Measurements from ENCODE around the gene HEMGN.
"Not testable (repeated sequence)": the region's sequence is repeated elsewhere in the genome, so short reads cannot be mapped to it uniquely, and the experiment has no call there.

Gene HEMGN

DNA sequence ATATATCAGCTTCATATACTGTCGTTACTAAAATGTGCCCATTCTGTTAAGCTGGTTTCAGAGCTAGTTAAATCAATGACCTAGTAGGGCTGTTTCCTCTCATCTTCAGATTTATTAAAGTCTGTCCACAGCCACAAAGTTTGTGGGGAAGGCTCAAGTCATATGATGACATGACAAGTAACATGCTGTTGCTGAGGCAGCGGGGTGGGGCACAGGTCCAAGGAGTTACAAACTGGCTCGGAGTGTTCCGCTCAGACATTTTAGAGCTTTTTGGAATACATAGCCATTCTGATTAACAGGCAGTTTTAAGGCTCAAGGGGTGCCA, 42.5 kb upstream of the HEMGN start:
- H3K4me3 ChIP-seq (ENCODE audit: low read length) = no peak overlapping the region
- DNase-seq (ENCODE audit: low read depth, low spot score) = no peak
- no peak overlapping the region for H3K27ac ChIP-seq (ENCODE audit: low read length)
- H3K9me3 ChIP-seq (ENCODE audit: control insufficient read depth, insufficient read depth, low read length) = no peaks in the 10 kb centered on the region
- no peaks in the 10 kb centered on the region for H3K36me3 ChIP-seq (ENCODE audit: control insufficient read depth, insufficient read depth, low read length)
- WGBS (ENCODE audit: insufficient coverage, insufficient read length) = no CpG with 5 or more reads among the region's 4 CpGs
- H3K27me3 ChIP-seq (ENCODE audit: control insufficient read depth, insufficient read depth, low read length) = peaks cover 41% of the 10 kb centered on the region
- no peaks in the 10 kb centered on the region for H3K4me1 ChIP-seq (ENCODE audit: control insufficient read depth, insufficient read depth, low read length)

DNA sequence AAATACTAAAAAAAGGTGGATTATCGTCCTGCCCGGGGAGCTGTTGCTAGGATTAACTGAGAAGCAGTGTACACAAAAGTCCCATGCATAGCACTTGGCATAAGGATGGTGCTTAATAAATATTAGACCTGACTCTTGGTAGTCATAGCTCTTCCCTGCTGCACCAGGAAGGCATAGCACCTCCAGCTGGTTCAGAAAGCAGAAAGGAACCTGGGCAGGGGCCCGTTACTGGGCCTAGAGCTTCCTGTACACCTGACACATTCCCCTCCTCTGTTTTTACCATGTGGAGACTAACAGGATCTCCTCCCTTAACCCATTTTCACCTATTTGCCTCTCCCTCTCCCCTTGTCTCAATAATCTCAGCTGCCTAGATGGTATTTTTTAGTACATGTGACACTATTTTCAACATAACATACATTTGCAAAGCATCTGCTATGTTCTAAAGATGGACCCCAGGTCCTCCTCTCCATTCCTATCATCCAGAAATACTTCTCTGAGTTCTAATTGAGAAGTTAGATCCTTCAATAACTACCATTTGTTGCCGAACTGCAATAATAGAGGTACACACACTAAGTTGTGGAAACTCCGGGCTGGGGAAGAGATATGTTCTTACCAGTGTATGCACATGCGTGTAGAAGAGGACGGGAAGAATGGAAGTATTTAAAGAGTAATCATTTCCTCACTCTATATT, 42.0 kb upstream of the HEMGN start:
- H3K4me1 ChIP-seq (ENCODE audit: control insufficient read depth, insufficient read depth, low read length) = no peaks in the 10 kb centered on the region
- no peak for DNase-seq (ENCODE audit: low read depth, low spot score)
- peaks cover 38% of the 10 kb centered on the region for H3K27me3 ChIP-seq (ENCODE audit: control insufficient read depth, insufficient read depth, low read length)
- WGBS (ENCODE audit: insufficient coverage, insufficient read length) = no CpG with 5 or more reads among the region's 7 CpGs
- H3K36me3 ChIP-seq (ENCODE audit: control insufficient read depth, insufficient read depth, low read length) = no peaks in the 10 kb centered on the region
- H3K4me3 ChIP-seq (ENCODE audit: low read length) = no peak overlapping the region
- H3K9me3 ChIP-seq (ENCODE audit: control insufficient read depth, insufficient read depth, low read length) = no peaks in the 10 kb centered on the region
- no peak overlapping the region for H3K27ac ChIP-seq (ENCODE audit: low read length)

DNA sequence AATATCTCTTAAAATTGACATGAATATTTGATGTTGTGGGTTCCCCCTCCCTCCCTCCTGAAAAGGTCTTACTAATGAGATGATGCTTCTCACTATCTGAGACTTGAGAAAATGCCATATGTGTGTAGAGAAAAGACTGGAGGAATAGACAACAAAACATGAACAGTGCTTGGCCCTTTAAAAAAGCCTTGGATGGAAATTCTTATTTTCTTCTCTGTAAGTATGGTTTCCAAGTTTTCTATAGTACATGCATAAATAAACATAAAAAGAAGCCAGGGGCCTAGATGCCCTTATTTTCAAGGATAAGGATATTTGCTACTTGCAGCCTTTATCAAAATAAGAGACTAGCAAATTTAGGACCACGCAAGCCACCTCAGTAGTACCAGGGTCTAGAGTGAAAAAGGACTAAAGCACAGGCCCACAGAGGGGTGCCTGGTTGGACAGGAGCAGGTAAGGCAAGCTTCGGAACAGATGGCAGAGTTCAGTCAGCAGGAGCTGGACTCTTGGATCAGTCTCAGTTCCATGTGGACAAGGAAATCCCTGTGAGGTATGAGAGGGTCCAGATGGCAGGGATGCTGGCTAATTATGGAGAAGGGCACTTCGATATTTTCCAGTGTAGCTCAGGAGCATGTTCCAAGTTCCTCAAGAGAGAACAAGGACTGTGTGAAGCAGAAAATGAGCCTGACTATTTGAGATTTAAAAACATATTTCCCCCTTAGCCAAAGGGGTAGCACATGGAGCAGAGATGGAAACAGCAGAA, 40.6 kb upstream of the HEMGN start:
- WGBS (ENCODE audit: insufficient coverage, insufficient read length) = no CpG with 5 or more reads among the region's 3 CpGs
- H3K27ac ChIP-seq (ENCODE audit: low read length) = no peak overlapping the region
- DNase-seq (ENCODE audit: low read depth, low spot score) = no peak
- no peak overlapping the region for H3K4me3 ChIP-seq (ENCODE audit: low read length)
- H3K4me1 ChIP-seq (ENCODE audit: control insufficient read depth, insufficient read depth, low read length) = no peaks in the 10 kb centered on the region
- peaks cover 38% of the 10 kb centered on the region for H3K27me3 ChIP-seq (ENCODE audit: control insufficient read depth, insufficient read depth, low read length)
- no peaks in the 10 kb centered on the region for H3K9me3 ChIP-seq (ENCODE audit: control insufficient read depth, insufficient read depth, low read length)
- no peaks in the 10 kb centered on the region for H3K36me3 ChIP-seq (ENCODE audit: control insufficient read depth, insufficient read depth, low read length)

DNA sequence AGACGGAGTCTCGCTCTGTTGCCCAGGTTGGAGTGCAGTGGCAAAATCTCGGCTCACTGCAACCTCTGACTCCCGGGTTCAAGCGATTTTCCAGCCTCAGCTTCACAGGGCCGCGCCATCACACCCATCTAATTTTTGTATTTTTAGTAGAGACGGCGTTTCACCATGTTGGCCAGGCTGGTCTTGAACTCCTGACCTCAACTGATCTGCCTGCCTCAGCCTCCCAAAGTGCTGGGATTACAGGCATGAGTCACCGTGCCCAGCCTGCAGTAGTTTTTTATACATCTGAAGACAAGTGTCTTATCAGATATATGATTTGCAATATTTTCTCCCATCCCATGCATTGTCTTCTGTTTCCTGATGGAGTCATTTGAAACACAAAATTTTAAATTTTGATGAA, 38.7 kb upstream of the HEMGN start:
- not testable (repeated sequence) for H3K4me1 ChIP-seq (ENCODE audit: control insufficient read depth, insufficient read depth, low read length); H3K27ac ChIP-seq (ENCODE audit: low read length); H3K36me3 ChIP-seq (ENCODE audit: control insufficient read depth, insufficient read depth, low read length); DNase-seq (ENCODE audit: low read depth, low spot score); H3K9me3 ChIP-seq (ENCODE audit: control insufficient read depth, insufficient read depth, low read length); H3K4me3 ChIP-seq (ENCODE audit: low read length)
- no CpG with 5 or more reads among the region's 10 CpGs for whole genome bisulfite sequencing (ENCODE audit: insufficient coverage, insufficient read length)
- peaks cover 34% of the 10 kb centered on the region for H3K27me3 ChIP-seq (ENCODE audit: control insufficient read depth, insufficient read depth, low read length)

DNA sequence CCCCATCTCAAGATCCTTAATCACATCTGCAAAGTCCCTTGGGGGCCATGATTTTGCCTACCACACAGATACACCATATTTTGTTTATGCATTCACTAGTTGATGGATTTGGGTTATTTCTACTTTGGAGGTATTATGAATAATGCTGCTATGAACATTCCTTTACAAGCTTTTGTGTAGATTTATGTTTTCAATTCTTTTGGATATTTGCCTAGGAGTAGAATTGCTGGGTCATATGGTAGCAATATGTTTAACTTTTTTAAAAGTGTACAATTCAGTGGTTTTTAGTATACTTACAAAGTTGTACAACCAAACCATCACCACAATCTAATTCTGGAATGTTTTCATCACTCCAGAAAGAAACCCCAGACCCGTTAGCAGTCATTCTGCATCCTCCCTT, 37.4 kb upstream of the HEMGN start:
- Histone ChIP-seq H3K4me3 (ENCODE audit: low read length) (no peak overlapping the region), H3K9me3 (ENCODE audit: control insufficient read depth, insufficient read depth, low read length) (no peaks in the 10 kb centered on the region), H3K27me3 (ENCODE audit: control insufficient read depth, insufficient read depth, low read length) (peaks cover 21% of the 10 kb centered on the region), H3K4me1 (ENCODE audit: control insufficient read depth, insufficient read depth, low read length) (no peaks in the 10 kb centered on the region), H3K36me3 (ENCODE audit: control insufficient read depth, insufficient read depth, low read length) (no peaks in the 10 kb centered on the region), H3K27ac (ENCODE audit: low read length) (no peak overlapping the region)
- no CpG with 5 or more reads among the region's 1 CpG for WGBS (ENCODE audit: insufficient coverage, insufficient read length)
- DNase-seq (ENCODE audit: low read depth, low spot score) = no peak

DNA sequence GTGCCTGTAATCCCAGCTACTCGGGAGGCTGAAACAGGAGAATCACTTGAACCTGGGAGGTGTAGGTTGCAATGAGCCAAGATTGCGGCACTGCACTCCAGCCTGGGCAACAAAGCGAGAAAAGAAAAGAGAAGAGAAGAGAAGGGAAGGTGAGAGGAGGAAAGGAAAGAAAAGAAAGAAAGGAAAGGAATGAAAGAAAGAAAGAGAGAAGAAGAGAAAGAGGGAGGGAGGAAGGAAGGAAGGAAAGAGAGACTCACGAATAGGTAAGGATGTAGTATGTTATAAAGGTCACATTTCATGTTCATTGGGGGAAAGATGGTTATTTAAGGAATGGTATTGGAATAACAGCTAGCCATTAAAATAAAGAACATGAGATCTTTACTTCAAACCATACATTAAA, 34.8 kb upstream of the HEMGN start:
- H3K9me3 ChIP-seq (ENCODE audit: control insufficient read depth, insufficient read depth, low read length) = no peaks in the 10 kb centered on the region
- no peak overlapping the region for H3K27ac ChIP-seq (ENCODE audit: low read length)
- H3K36me3 ChIP-seq (ENCODE audit: control insufficient read depth, insufficient read depth, low read length) = no peaks in the 10 kb centered on the region
- H3K4me1 ChIP-seq (ENCODE audit: control insufficient read depth, insufficient read depth, low read length) = no peaks in the 10 kb centered on the region
- peaks cover 5% of the 10 kb centered on the region for H3K27me3 ChIP-seq (ENCODE audit: control insufficient read depth, insufficient read depth, low read length)
- no peak overlapping the region for H3K4me3 ChIP-seq (ENCODE audit: low read length)
- DNase-seq (ENCODE audit: low read depth, low spot score) = no peak
- 100% methylated on average over 1 of the region's 4 CpGs for WGBS (ENCODE audit: insufficient coverage, insufficient read length)

DNA sequence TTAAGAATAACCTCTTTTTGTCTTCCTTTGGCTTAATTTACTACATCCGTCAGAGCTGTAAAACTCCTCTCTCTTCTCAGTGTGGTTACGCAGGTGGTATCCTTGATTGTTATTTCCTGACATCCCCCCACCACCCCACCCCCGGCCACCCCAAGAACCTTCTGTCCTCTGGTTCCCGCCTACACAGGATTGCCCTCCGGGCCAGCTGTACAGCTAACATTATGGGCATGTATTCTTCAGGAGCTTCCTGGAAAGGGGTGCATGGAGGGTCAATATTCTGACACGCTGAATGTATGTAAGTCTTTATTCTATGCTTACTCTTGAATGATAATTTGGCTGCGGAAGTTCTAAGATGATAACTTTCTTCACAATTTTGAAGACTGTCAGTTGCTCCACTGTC, 32.2 kb upstream of the HEMGN start:
- no peak for DNase-seq (ENCODE audit: low read depth, low spot score)
- no CpG with 5 or more reads among the region's 7 CpGs for WGBS (ENCODE audit: insufficient coverage, insufficient read length)
- no peak overlapping the region for H3K4me3 ChIP-seq (ENCODE audit: low read length)

DNA sequence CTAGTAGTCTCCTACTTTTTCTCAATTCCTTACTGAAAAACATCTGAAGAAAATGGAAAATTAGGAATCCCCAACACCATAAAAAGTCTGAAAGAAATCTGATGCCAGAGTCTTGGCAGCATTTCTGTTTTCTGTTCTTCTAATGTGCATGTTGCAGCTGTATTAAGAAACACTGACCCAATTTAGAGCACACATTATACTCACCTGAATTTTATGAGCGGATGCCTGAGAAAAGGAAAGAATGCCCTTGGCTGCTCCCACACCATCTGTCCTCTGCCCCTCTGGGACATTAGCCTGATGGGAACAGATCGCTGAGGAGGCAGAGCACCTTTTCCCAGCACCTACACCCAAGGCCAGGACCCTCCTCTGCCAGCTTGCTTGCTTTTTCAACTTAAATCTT, 31.0 kb upstream of the HEMGN start:
- WGBS (ENCODE audit: insufficient coverage, insufficient read length) = no CpG with 5 or more reads among the region's 2 CpGs

More for the DNA sequence above, 32.2 kb upstream of the HEMGN start:
- H3K9me3 ChIP-seq (ENCODE audit: control insufficient read depth, insufficient read depth, low read length) = no peaks in the 10 kb centered on the region
- H3K27ac ChIP-seq (ENCODE audit: low read length) = no peak overlapping the region
- no peaks in the 10 kb centered on the region for H3K36me3 ChIP-seq (ENCODE audit: control insufficient read depth, insufficient read depth, low read length)
- H3K27me3 ChIP-seq (ENCODE audit: control insufficient read depth, insufficient read depth, low read length) = 0 out of 2 replicates have a peak, but pooled peaks cover 2% of the 10 kb centered on the region
- no peaks in the 10 kb centered on the region for H3K4me1 ChIP-seq (ENCODE audit: control insufficient read depth, insufficient read depth, low read length)

DNA sequence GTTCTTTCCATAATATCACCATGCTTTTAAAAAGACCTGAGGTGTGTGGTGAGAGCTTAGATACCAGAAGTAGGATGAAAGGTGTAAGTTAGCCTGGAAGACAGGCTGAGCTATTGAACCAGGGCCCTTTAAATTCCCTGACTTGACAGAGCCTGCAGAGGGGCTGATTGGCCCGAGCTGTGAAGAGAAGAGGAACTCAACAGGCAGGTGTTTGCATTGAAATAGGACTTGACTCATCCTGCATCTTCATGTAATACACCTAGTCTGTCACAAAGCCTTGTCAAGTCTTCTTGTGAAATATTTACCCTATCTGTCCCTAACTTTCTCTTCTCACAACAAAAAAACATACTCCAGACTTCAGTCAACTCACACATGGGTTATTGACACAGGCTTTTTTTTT, 28.5 kb upstream of the HEMGN start:
- no peaks in the 10 kb centered on the region for H3K36me3 ChIP-seq (ENCODE audit: control insufficient read depth, insufficient read depth, low read length)
- DNase-seq (ENCODE audit: low read depth, low spot score) = no peak
- WGBS (ENCODE audit: insufficient coverage, insufficient read length) = no CpG with 5 or more reads among the region's 1 CpG
- no peak overlapping the region for H3K4me3 ChIP-seq (ENCODE audit: low read length)
- H3K27me3 ChIP-seq (ENCODE audit: control insufficient read depth, insufficient read depth, low read length) = 0 out of 2 replicates have a peak, but pooled peaks cover 3% of the 10 kb centered on the region
- H3K27ac ChIP-seq (ENCODE audit: low read length) = no peak overlapping the region
- H3K4me1 ChIP-seq (ENCODE audit: control insufficient read depth, insufficient read depth, low read length) = no peaks in the 10 kb centered on the region
- H3K9me3 ChIP-seq (ENCODE audit: control insufficient read depth, insufficient read depth, low read length) = no peaks in the 10 kb centered on the region

More for the DNA sequence above, 31.0 kb upstream of the HEMGN start:
- no peaks in the 10 kb centered on the region for H3K4me1 ChIP-seq (ENCODE audit: control insufficient read depth, insufficient read depth, low read length)
- 0 out of 2 replicates have a peak, but pooled peaks cover 3% of the 10 kb centered on the region for H3K27me3 ChIP-seq (ENCODE audit: control insufficient read depth, insufficient read depth, low read length)
- H3K27ac ChIP-seq (ENCODE audit: low read length) = no peak overlapping the region
- DNase-seq (ENCODE audit: low read depth, low spot score) = no peak
- no peak overlapping the region for H3K4me3 ChIP-seq (ENCODE audit: low read length)
- no peaks in the 10 kb centered on the region for H3K9me3 ChIP-seq (ENCODE audit: control insufficient read depth, insufficient read depth, low read length)
- no peaks in the 10 kb centered on the region for H3K36me3 ChIP-seq (ENCODE audit: control insufficient read depth, insufficient read depth, low read length)

DNA sequence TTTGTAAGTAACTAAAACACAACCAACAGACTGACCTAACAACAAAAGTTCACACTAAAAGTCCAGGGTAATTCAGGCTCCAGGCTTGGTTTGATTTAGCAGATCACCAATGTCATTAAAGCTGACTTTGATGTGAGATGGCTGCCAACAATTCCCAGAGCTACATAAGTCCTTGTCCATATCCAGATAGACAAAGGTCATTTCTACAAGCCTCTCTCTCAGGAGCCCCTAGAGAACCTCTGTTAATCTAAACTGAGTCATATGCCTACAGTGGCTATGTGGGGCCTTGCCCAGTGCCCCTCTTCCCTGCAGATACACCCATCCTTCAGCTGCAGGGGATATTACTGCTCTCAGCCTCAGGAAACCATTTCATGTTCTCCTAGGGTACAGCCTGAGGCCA, 26.9 kb upstream of the HEMGN start:
- H3K27me3 ChIP-seq (ENCODE audit: control insufficient read depth, insufficient read depth, low read length) = 0 out of 2 replicates have a peak, but pooled peaks cover 3% of the 10 kb centered on the region
- H3K4me1 ChIP-seq (ENCODE audit: control insufficient read depth, insufficient read depth, low read length) = no peaks in the 10 kb centered on the region
- H3K9me3 ChIP-seq (ENCODE audit: control insufficient read depth, insufficient read depth, low read length) = no peaks in the 10 kb centered on the region
- no peak overlapping the region for H3K4me3 ChIP-seq (ENCODE audit: low read length)
- no peaks in the 10 kb centered on the region for H3K36me3 ChIP-seq (ENCODE audit: control insufficient read depth, insufficient read depth, low read length)
- no peak for DNase-seq (ENCODE audit: low read depth, low spot score)
- no peak overlapping the region for H3K27ac ChIP-seq (ENCODE audit: low read length)

DNA sequence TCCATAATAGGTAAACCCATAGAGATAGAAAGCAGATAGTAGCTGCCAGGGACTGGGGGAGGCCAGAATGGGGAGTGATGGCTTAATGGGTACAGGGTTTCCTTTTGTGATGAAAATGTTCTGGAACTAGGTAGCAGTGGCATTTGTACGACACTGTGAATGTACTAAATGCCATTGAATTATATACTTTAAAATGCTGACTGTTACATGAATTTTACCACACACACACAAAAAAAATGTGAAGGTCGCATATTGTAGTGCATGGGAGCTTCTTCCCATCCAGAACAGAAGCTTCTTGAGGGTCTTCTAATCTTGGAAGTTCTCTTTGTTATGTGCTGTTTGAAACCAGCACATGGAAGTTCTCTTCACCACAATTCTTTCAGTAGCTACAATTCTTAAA, 25.3 kb upstream of the HEMGN start:
- Histone ChIP-seq H3K27me3 (ENCODE audit: control insufficient read depth, insufficient read depth, low read length) (peaks cover 1% of the 10 kb centered on the region; the same call in 1 of the 2 replicates), H3K4me3 (ENCODE audit: low read length) (no peak overlapping the region), H3K27ac (ENCODE audit: low read length) (no peak overlapping the region), H3K4me1 (ENCODE audit: control insufficient read depth, insufficient read depth, low read length) (no peaks in the 10 kb centered on the region), H3K36me3 (ENCODE audit: control insufficient read depth, insufficient read depth, low read length) (no peaks in the 10 kb centered on the region), H3K9me3 (ENCODE audit: control insufficient read depth, insufficient read depth, low read length) (no peaks in the 10 kb centered on the region)
- no peak for DNase-seq (ENCODE audit: low read depth, low spot score)
- no CpG with 5 or more reads among the region's 2 CpGs for WGBS (ENCODE audit: insufficient coverage, insufficient read length)
